T-helper 2 cell treated with Interferon-gamma antibody and Interleukin-4, amounts not matched to agents 5 μg/mL and 100 μg/mL, for 36 hours (primary cell): Measurements from ENCODE around the gene TTN.
"Not testable (repeated sequence)": the region's sequence is repeated elsewhere in the genome, so short reads cannot be mapped to it uniquely, and the experiment has no call there.

Experiments used
- DNase-seq: peaks from one replicate; pipeline ENCODE4 v3.0.0; 2021; ENCODE audit warnings: low spot score
- H3K27ac Mint-ChIP-seq: one replicate; pipeline ENCODE4 v1.8.0; 2021; ENCODE audit warnings: mild to moderate bottlenecking, mixed read lengths
- H3K27me3 Mint-ChIP-seq: one replicate; pipeline ENCODE4 v1.8.0; 2021; ENCODE audit warnings: low read depth, mixed read lengths
- H3K36me3 Mint-ChIP-seq: one replicate; pipeline ENCODE4 v1.8.0; 2021; ENCODE audit warnings: low read depth, mixed read lengths
- H3K4me1 Mint-ChIP-seq: one replicate; pipeline ENCODE4 v1.8.0; 2021; ENCODE audit warnings: low read depth, mixed read lengths
- H3K4me3 Mint-ChIP-seq: one replicate; pipeline ENCODE4 v1.8.0; 2022; ENCODE audit warnings: mild to moderate bottlenecking, moderate library complexity, mixed read lengths
- H3K9me3 Mint-ChIP-seq: one replicate; pipeline ENCODE4 v1.8.0; 2021; ENCODE audit warnings: mixed read lengths

The TTN gene

GRCh38 chr2:178550352-178550751 lies 256.9 kb downstream of the TTN start:
- H3K4me3 Mint-ChIP-seq: no peak overlapping the region
- no peaks in the 10 kb centered on the region for H3K9me3 Mint-ChIP-seq
- peaks cover 73% of the 10 kb centered on the region for H3K36me3 Mint-ChIP-seq
- H3K27me3 Mint-ChIP-seq: no peaks in the 10 kb centered on the region
- H3K4me1 Mint-ChIP-seq: peaks cover 9% of the 10 kb centered on the region
- H3K27ac Mint-ChIP-seq: no peak overlapping the region
- no peak for DNase-seq

- no peaks in the 10 kb centered on the region for H3K27me3 Mint-ChIP-seq
- H3K36me3 Mint-ChIP-seq: peaks cover 72% of the 10 kb centered on the region
- no peak for DNase-seq
- H3K9me3 Mint-ChIP-seq: no peaks in the 10 kb centered on the region
- peaks cover 4% of the 10 kb centered on the region for H3K4me1 Mint-ChIP-seq
- no peak overlapping the region for H3K27ac Mint-ChIP-seq
- no peak overlapping the region for H3K4me3 Mint-ChIP-seq
These were observed 264.7 kb downstream of the TTN start for GRCh38 chr2:178542569-178542968.

GRCh38 chr2:178542161-178542560 lies 265.1 kb downstream of the TTN start:
- Mint-ChIP-seq H3K4me1 (peaks cover 4% of the 10 kb centered on the region), H3K27ac (no peak overlapping the region), H3K4me3 (no peak overlapping the region), H3K9me3 (no peaks in the 10 kb centered on the region), H3K27me3 (no peaks in the 10 kb centered on the region), H3K36me3 (peaks cover 69% of the 10 kb centered on the region)
- DNase-seq: no peak

GRCh38 chr2:178536037-178536436 lies 271.2 kb downstream of the TTN start:
- H3K36me3 Mint-ChIP-seq: peaks cover 85% of the 10 kb centered on the region
- peaks cover 14% of the 10 kb centered on the region for H3K4me1 Mint-ChIP-seq
- no peaks in the 10 kb centered on the region for H3K9me3 Mint-ChIP-seq
- no peak overlapping the region for H3K4me3 Mint-ChIP-seq
- no peaks in the 10 kb centered on the region for H3K27me3 Mint-ChIP-seq
- no peak overlapping the region for H3K27ac Mint-ChIP-seq
- no peak for DNase-seq

GRCh38 chr2:178531168-178531567 lies 276.1 kb downstream of the TTN start:
- Mint-ChIP-seq H3K4me3 (peak overlapping the region; percentile 55), H3K9me3 (no peaks in the 10 kb centered on the region), H3K4me1 (peaks cover 50% of the 10 kb centered on the region), H3K36me3 (peaks cover 73% of the 10 kb centered on the region), H3K27ac (peak overlapping the region; percentile 58), H3K27me3 (no peaks in the 10 kb centered on the region)
- DNase-seq: no peak

GRCh38 chr2:178530625-178531142 lies 276.5 kb downstream of the TTN start:
- Mint-ChIP-seq H3K9me3 (no peaks in the 10 kb centered on the region), H3K4me3 (peak overlapping the region; percentile 55), H3K27me3 (no peaks in the 10 kb centered on the region), H3K27ac (peak overlapping the region; percentile 58), H3K4me1 (peaks cover 55% of the 10 kb centered on the region), H3K36me3 (peaks cover 74% of the 10 kb centered on the region)
- peak; percentile 82 for DNase-seq

GRCh38 chr2:178530131-178530530 lies 277.1 kb downstream of the TTN start:
- Mint-ChIP-seq H3K9me3 (no peaks in the 10 kb centered on the region), H3K36me3 (peaks cover 73% of the 10 kb centered on the region), H3K4me3 (peak overlapping the region; percentile 55), H3K4me1 (peaks cover 59% of the 10 kb centered on the region), H3K27me3 (no peaks in the 10 kb centered on the region), H3K27ac (peak overlapping the region; percentile 58)
- DNase-seq: no peak

- Mint-ChIP-seq H3K4me3 (no peak overlapping the region), H3K27ac (peak overlapping the region; percentile 5)
These were observed 278.0 kb downstream of the TTN start for GRCh38 chr2:178529194-178529593.

GRCh38 chr2:178528647-178529046 lies 278.6 kb downstream of the TTN start:
- Mint-ChIP-seq H3K27ac (no peak overlapping the region), H3K27me3 (no peaks in the 10 kb centered on the region), H3K4me3 (no peak overlapping the region), H3K36me3 (peaks cover 66% of the 10 kb centered on the region), H3K4me1 (peaks cover 60% of the 10 kb centered on the region), H3K9me3 (no peaks in the 10 kb centered on the region)
- no peak for DNase-seq

More at GRCh38 chr2:178529194-178529593, 278.0 kb downstream of the TTN start:
- H3K9me3 Mint-ChIP-seq: no peaks in the 10 kb centered on the region
- DNase-seq: no peak
- no peaks in the 10 kb centered on the region for H3K27me3 Mint-ChIP-seq
- peaks cover 59% of the 10 kb centered on the region for H3K4me1 Mint-ChIP-seq
- H3K36me3 Mint-ChIP-seq: peaks cover 68% of the 10 kb centered on the region

GRCh38 chr2:178527592-178527991 lies 279.6 kb downstream of the TTN start:
- Mint-ChIP-seq H3K4me3 (peak overlapping the region; percentile 19), H3K36me3 (peaks cover 62% of the 10 kb centered on the region), H3K27me3 (no peaks in the 10 kb centered on the region), H3K4me1 (peaks cover 62% of the 10 kb centered on the region), H3K9me3 (peaks cover 3% of the 10 kb centered on the region), H3K27ac (peak overlapping the region; percentile 53)
- DNase-seq: no peak

- H3K4me1 Mint-ChIP-seq: peaks cover 62% of the 10 kb centered on the region
- H3K27ac Mint-ChIP-seq: peak overlapping the region; percentile 39
- H3K36me3 Mint-ChIP-seq: peaks cover 53% of the 10 kb centered on the region
- H3K9me3 Mint-ChIP-seq: peaks cover 4% of the 10 kb centered on the region
- H3K27me3 Mint-ChIP-seq: no peaks in the 10 kb centered on the region
- H3K4me3 Mint-ChIP-seq: peak overlapping the region; percentile 84
- DNase-seq: no peak
These were observed 281.0 kb downstream of the TTN start for GRCh38 chr2:178526256-178526655.

GRCh38 chr2:178525460-178525859 lies 281.8 kb downstream of the TTN start:
- peak overlapping the region; percentile 74 for H3K27ac Mint-ChIP-seq
- peak overlapping the region; percentile 84 for H3K4me3 Mint-ChIP-seq
- not testable (repeated sequence) for H3K9me3 Mint-ChIP-seq, DNase-seq, H3K27me3 Mint-ChIP-seq
- H3K4me1 Mint-ChIP-seq: peaks cover 61% of the 10 kb centered on the region
- H3K36me3 Mint-ChIP-seq: peaks cover 47% of the 10 kb centered on the region

GRCh38 chr2:178525010-178525409 lies 282.2 kb downstream of the TTN start:
- not testable (repeated sequence) for H3K27ac Mint-ChIP-seq, H3K9me3 Mint-ChIP-seq, H3K27me3 Mint-ChIP-seq, DNase-seq
- Mint-ChIP-seq H3K36me3 (peaks cover 47% of the 10 kb centered on the region), H3K4me3 (peak overlapping the region; percentile 84), H3K4me1 (peaks cover 62% of the 10 kb centered on the region)

GRCh38 chr2:178523596-178524134 lies 283.6 kb downstream of the TTN start:
- no peak for DNase-seq

More at GRCh38 chr2:178523596-178524134, 283.6 kb downstream of the TTN start:
- Mint-ChIP-seq H3K9me3 (peaks cover 4% of the 10 kb centered on the region), H3K36me3 (peaks cover 42% of the 10 kb centered on the region), H3K27ac (peak overlapping the region; percentile 87), H3K27me3 (no peaks in the 10 kb centered on the region), H3K4me3 (peak overlapping the region; percentile 94), H3K4me1 (peaks cover 54% of the 10 kb centered on the region)
